Transverse colon (tissue), 4 donors: ENCODE measurements around the gene ADAMTS6. TPM values are rescaled to one million over a fixed set of nuclear protein-coding genes. Genes with fewer than 3 reads are reported as not detected.

Experiments
- DNase-seq: peaks from one replicate; pipeline ENCODE4 v3.0.0-alpha.2; 2019
- H3K27ac ChIP-seq, 4 donors: fragments of 200-600 bp; sonication (generic); 2 replicates each; pipeline ENCODE4 v1.5.1; 2016 to 2018; ENCODE audit warnings: inconsistent platforms in 4 of 4
- H3K27me3 ChIP-seq: fragments of 200-600 bp; sonication (generic); 2 replicates; pipeline ENCODE4 v1.5.1; 2017; ENCODE audit warnings: inconsistent platforms
- H3K36me3 ChIP-seq, 4 donors: fragments of 200-600 bp; sonication (generic); 2 replicates each; pipeline ENCODE4 v1.5.1; 2017 to 2019; ENCODE audit warnings: inconsistent platforms in 4 of 4
- H3K4me1 ChIP-seq, 4 donors: fragments of 200-600 bp; sonication (generic); 2 replicates each; pipeline ENCODE4 v1.5.1; 2017 to 2020; ENCODE audit warnings: inconsistent platforms in 4 of 4
- H3K4me3 ChIP-seq, 4 donors: fragments of 200-600 bp; sonication (generic); 1 replicate in 1 of 4; 2 replicates in 3 of 4; pipeline versions ENCODE4 v1.5.1 to v1.6.1; 2017 to 2019; ENCODE audit warnings: inconsistent platforms in 4 of 4
- H3K9me3 ChIP-seq, 2 donors: fragments of 200-600 bp; sonication (generic); 2 replicates each; pipeline ENCODE4 v1.5.1; 2017 to 2019; ENCODE audit warnings: inconsistent platforms in 2 of 2
- EP300 ChIP-seq: sonication (generic); formaldehyde crosslinking; IDR thresholded peaks from one replicate; pipeline ENCODE4 v1.6.1; 2017; ENCODE audit warnings: antibody characterized with exemption, low read depth
- POLR2A ChIP-seq: fragments of 450-650 bp; IDR thresholded peaks from one replicate; pipeline ENCODE4 v1.6.1; 2016; ENCODE audit warnings: antibody characterized with exemption, mild to moderate bottlenecking, moderate library complexity
- POLR2AphosphoS5 ChIP-seq, 3 donors: sonication (generic); formaldehyde crosslinking; IDR thresholded peaks; one replicate each; pipeline ENCODE4 v1.6.1; 2016; ENCODE audit warnings: antibody characterized with exemption in 3 of 3
- WGBS, 2 donors: methylation state at CpG; one replicate each; pipeline ENCODE4 v1.1.5; 2018; ENCODE audit warnings: low coverage in 1 of 2; 5-methylcytosine and 5-hydroxymethylcytosine counted together
- in situ Hi-C, 4 donors: fragments of 200-750 bp; cut with MboI; loops; one replicate each; pipeline versions ENCODE4 v1.15.0 to v1.15.1; 2017; ENCODE audit warnings: low sequenced_read_pairs in 3 of 4, low pct_ligation_motif_present in 1 of 4, low pct_unique_long_range_greater_than_20kb in 1 of 4
- intact Hi-C: fragments of 100-400 bp; cut with DNase I; formaldehyde crosslinking; loops from one replicate; pipeline ENCODE4 v1.15.1; 2023; ENCODE audit warnings: low total_unique reads
- total RNA-seq, 4 donors: library from RNA; depleted of rRNA; stranded (reverse); fragments of >200 nt; gene quantifications; one replicate each; pipeline ENCODE4 v1.1.0, GENCODE V29; 2016
- TF ChIP-seq, protein P1 (sequence below), 5 experiments: fragments of 200-600 bp in 3 of 5; fragments of 450-650 bp in 2 of 5; sonication (generic) in 3 of 5; IDR thresholded peaks; 1 replicate in 2 of 5; 2 replicates in 3 of 5; pipeline ENCODE4 v1.5.1; 2016 to 2017; ENCODE audit warnings: antibody characterized with exemption in 5 of 5, inconsistent platforms in 3 of 5, mild to moderate bottlenecking in 2 of 5, moderate library complexity in 1 of 5

Gene ADAMTS6
- total RNA-seq, 4 donors from 2014 or later = 0.96 to 2.2 (median 1.1) TPM; not detected in 1

DNA sequence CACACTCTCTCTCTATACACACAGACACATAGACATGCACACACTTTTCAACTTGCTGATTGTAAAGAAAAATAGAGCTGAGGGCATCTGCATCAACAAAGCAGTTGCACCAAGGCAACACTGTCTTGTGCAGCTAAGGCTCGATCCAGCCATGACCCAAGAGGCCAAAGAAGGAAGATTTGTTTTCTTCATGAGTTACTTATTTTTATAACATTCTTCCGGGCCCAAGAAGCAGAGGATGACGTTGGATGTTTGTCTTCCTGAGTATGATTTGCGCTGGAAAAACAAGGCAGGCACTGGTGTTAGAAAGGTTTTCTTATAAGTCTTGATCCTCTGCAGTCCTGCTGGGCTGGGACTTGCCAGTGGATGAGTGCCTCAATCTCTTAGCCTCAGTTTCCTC lies 344.1 kb downstream of the ADAMTS6 start:
- Histone ChIP-seq H3K27me3 (no peaks in the 10 kb centered on the region), H3K36me3 (no peaks in the 10 kb centered on the region), H3K4me3 (no peak overlapping the region), H3K9me3 (no peaks in the 10 kb centered on the region), H3K4me1 (peaks cover 0 to 12% (median 2%) of the 10 kb centered on the region in 4 donors), H3K27ac (peak overlapping the region in 1 of 4 donors; percentile 15)
- in situ Hi-C loops = no loop called here
- WGBS, 2 donors = 28 to 33% methylated on average over 4 of the region's 4 CpGs
- intact Hi-C loops = no loop called here
- peak; percentile 14 for DNase-seq
- TF ChIP-seq POLR2A (no peak), POLR2AphosphoS5 (IDR thresholded peaks at IDR 0.05) (no peak), EP300 (no peak)
- TF ChIP-seq, protein P1, sequence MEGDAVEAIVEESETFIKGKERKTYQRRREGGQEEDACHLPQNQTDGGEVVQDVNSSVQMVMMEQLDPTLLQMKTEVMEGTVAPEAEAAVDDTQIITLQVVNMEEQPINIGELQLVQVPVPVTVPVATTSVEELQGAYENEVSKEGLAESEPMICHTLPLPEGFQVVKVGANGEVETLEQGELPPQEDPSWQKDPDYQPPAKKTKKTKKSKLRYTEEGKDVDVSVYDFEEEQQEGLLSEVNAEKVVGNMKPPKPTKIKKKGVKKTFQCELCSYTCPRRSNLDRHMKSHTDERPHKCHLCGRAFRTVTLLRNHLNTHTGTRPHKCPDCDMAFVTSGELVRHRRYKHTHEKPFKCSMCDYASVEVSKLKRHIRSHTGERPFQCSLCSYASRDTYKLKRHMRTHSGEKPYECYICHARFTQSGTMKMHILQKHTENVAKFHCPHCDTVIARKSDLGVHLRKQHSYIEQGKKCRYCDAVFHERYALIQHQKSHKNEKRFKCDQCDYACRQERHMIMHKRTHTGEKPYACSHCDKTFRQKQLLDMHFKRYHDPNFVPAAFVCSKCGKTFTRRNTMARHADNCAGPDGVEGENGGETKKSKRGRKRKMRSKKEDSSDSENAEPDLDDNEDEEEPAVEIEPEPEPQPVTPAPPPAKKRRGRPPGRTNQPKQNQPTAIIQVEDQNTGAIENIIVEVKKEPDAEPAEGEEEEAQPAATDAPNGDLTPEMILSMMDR (IDR thresholded peaks at IDR 0.05) = no peak

- Histone ChIP-seq H3K4me1 (peaks cover 0 to 12% (median 2%) of the 10 kb centered on the region in 4 donors), H3K27me3 (no peaks in the 10 kb centered on the region), H3K36me3 (no peaks in the 10 kb centered on the region), H3K9me3 (no peaks in the 10 kb centered on the region), H3K4me3 (no peak overlapping the region), H3K27ac (no peak overlapping the region)
- intact Hi-C loops = no loop called here
- WGBS, 2 donors = 67 to 77% methylated on average over 1 to 2 of the region's 2 CpGs
- TF ChIP-seq, protein P1 (IDR thresholded peaks at IDR 0.05) = no peak
- TF ChIP-seq POLR2A (no peak), POLR2AphosphoS5 (IDR thresholded peaks at IDR 0.05) (no peak), EP300 (no peak)
- in situ Hi-C loops = no loop called here
- no peak for DNase-seq
Measured at GRCh38 chr5:65133477-65134110, 348.1 kb downstream of the ADAMTS6 start.

GRCh38 chr5:65132386-65132785 lies 349.3 kb downstream of the ADAMTS6 start:
- Histone ChIP-seq H3K27ac (no peak overlapping the region), H3K36me3 (no peaks in the 10 kb centered on the region), H3K4me3 (no peak overlapping the region), H3K27me3 (no peaks in the 10 kb centered on the region), H3K4me1 (peaks cover 0 to 4% (median 0%) of the 10 kb centered on the region in 4 donors), H3K9me3 (no peaks in the 10 kb centered on the region)
- DNase-seq = no peak
- TF ChIP-seq, protein P1 (IDR thresholded peaks at IDR 0.05) = no peak
- WGBS, 2 donors = 99 to 100% methylated on average over 4 of the region's 4 CpGs
- intact Hi-C loops (no loop called here), in situ Hi-C loops (no loop called here)

- in situ Hi-C loops = no loop called here
- no peaks in the 10 kb centered on the region for H3K36me3 ChIP-seq
- TF ChIP-seq EP300 (no peak), POLR2A (no peak), POLR2AphosphoS5 (IDR thresholded peaks at IDR 0.05) (no peak)
- TF ChIP-seq, protein P1 (IDR thresholded peaks at IDR 0.05) = no peak
- no peak overlapping the region for H3K4me3 ChIP-seq
- 50 to 75% methylated on average over 2 to 6 of the region's 6 CpGs for WGBS, 2 donors
- H3K4me1 ChIP-seq = peaks cover 0 to 14% (median 0%) of the 10 kb centered on the region in 4 donors
- no peaks in the 10 kb centered on the region for H3K27me3 ChIP-seq
- intact Hi-C loops = loop anchor here (5.0 kb wide), 1 partner anchor 919 kb away; no protein-coding TSS in a partner anchor
- peak overlapping the region in 3 of 4 donors; percentile 15 to 45 (median 39) for H3K27ac ChIP-seq
- no peaks in the 10 kb centered on the region for H3K9me3 ChIP-seq
- DNase-seq = no peak
Measured at GRCh38 chr5:65128226-65128625, 353.5 kb downstream of the ADAMTS6 start.
